ENCODE results near the gene RGCC.

The RGCC gene

GRCh38 chr13:41515491-41516139, 58.3 kb downstream of the RGCC start:
- H3K36me3 ChIP-seq (ENCODE audit: control insufficient read depth in 2 of 2, insufficient read depth in 1 of 2, low read length in 2 of 2), result no peaks in the 10 kb centered on the region
- H3K4me3 ChIP-seq (ENCODE audit: low read depth, low read length), result no peak overlapping the region
- no peaks in the 10 kb centered on the region for H3K9me3 ChIP-seq (ENCODE audit: control insufficient read depth, insufficient read depth, low read depth, low read length)
- H3K27ac ChIP-seq (ENCODE audit: extremely low read depth, low read depth, low read length), result no peak overlapping the region
- TF ChIP-seq ZNF341 (tag by site-specific recombination; IDR thresholded peaks at IDR 0.05; ENCODE audit: low read depth), result no peak
- no peak for TF ChIP-seq ZFHX2 (tag by site-specific recombination; conservative IDR thresholded peaks at IDR 0.05)
- TF ChIP-seq ZNF24 (tag by site-specific recombination; IDR thresholded peaks at IDR 0.05), result no peak
- no peak for TF ChIP-seq GLI2 (tag by site-specific recombination; IDR thresholded peaks at IDR 0.05; ENCODE audit: borderline replicate concordance, low read depth)
- no peak for TF ChIP-seq ZBTB21 (tag by site-specific recombination; IDR thresholded peaks at IDR 0.05)
- TF ChIP-seq GLIS2 (tag by site-specific recombination; IDR thresholded peaks at IDR 0.05), result no peak
- no peak for TF ChIP-seq ZNF548 (tag by site-specific recombination; IDR thresholded peaks at IDR 0.05)
- no peak for TF ChIP-seq ZNF76 (tag by site-specific recombination; IDR thresholded peaks at IDR 0.05; ENCODE audit: borderline replicate concordance, low read depth)
- TF ChIP-seq ZBTB11 (tag by site-specific recombination; conservative IDR thresholded peaks at IDR 0.05; ENCODE audit: low read depth), result no peak
- TF ChIP-seq ZNF214 (tag by site-specific recombination; IDR thresholded peaks at IDR 0.05; ENCODE audit: borderline replicate concordance), result no peak
- no peak for TF ChIP-seq ZNF571 (tag by site-specific recombination; IDR thresholded peaks at IDR 0.05)
- TF ChIP-seq ZNF280D (tag by site-specific recombination; IDR thresholded peaks at IDR 0.05), result no peak
- no peak for TF ChIP-seq SP7 (tag by site-specific recombination; IDR thresholded peaks at IDR 0.05)
- TF ChIP-seq ZNF747 (tag by site-specific recombination; IDR thresholded peaks at IDR 0.05), result no peak
- ChIA-PET POLR2A (no interaction called here), CTCF (no interaction called here)
- no peaks in the 10 kb centered on the region for H3K4me1 ChIP-seq (ENCODE audit: control insufficient read depth, insufficient read depth, low read length)

GRCh38 chr13:41516166-41516565, 58.8 kb downstream of the RGCC start:
- Histone ChIP-seq H3K9me3 (ENCODE audit: control insufficient read depth, insufficient read depth, low read depth, low read length) (no peaks in the 10 kb centered on the region), H3K27ac (ENCODE audit: extremely low read depth, low read depth, low read length) (no peak overlapping the region), H3K4me3 (ENCODE audit: low read depth, low read length) (no peak overlapping the region), H3K4me1 (ENCODE audit: control insufficient read depth, insufficient read depth, low read length) (no peaks in the 10 kb centered on the region), H3K36me3 (ENCODE audit: control insufficient read depth in 2 of 2, insufficient read depth in 1 of 2, low read length in 2 of 2) (no peaks in the 10 kb centered on the region)
- ChIA-PET POLR2A (no interaction called here), CTCF (no interaction called here)
- TF ChIP-seq ZNF169 (tag by site-specific recombination; IDR thresholded peaks at IDR 0.05) (no peak), ZFP3 (tag by site-specific recombination; IDR thresholded peaks at IDR 0.05; ENCODE audit: low read depth) (no peak), ZNF10 (tag by site-specific recombination; IDR thresholded peaks at IDR 0.05) (no peak), ZNF623 (tag by site-specific recombination; IDR thresholded peaks at IDR 0.05) (no peak), ZEB2 (tag by site-specific recombination; IDR thresholded peaks at IDR 0.05) (no peak), SALL2 (tag by site-specific recombination; IDR thresholded peaks at IDR 0.05; ENCODE audit: borderline replicate concordance) (no peak), ZNF792 (tag by site-specific recombination; IDR thresholded peaks at IDR 0.05) (no peak), ZNF600 (tag by site-specific recombination; IDR thresholded peaks at IDR 0.05) (no peak), HOXC10 (CRISPR knock-in tag; IDR thresholded peaks at IDR 0.05) (no peak), ZNF701 (tag by site-specific recombination; IDR thresholded peaks at IDR 0.05) (no peak), ZXDB (tag by site-specific recombination; IDR thresholded peaks at IDR 0.05) (no peak), ZFHX2 (tag by site-specific recombination; conservative IDR thresholded peaks at IDR 0.05) (no peak), PRDM4 (tag by site-specific recombination; IDR thresholded peaks at IDR 0.05) (no peak), ZNF677 (tag by site-specific recombination; IDR thresholded peaks at IDR 0.05) (no peak)

All from HEK293 (cell line).